SU-DHL-6 (cell line): ENCODE results near the gene OR51E2.

ENCODE experiments used
- H2AFZ ChIP-seq: fragments of 200-600 bp; sonication (generic); 2 replicates; pipeline ENCODE4 v1.6.1; 2014; ENCODE audit warnings: low read depth, mild to moderate bottlenecking, moderate library complexity, mixed read lengths, antibody characterized with exemption, low read length; ENCODE audit not compliant: severe bottlenecking
- H3F3A ChIP-seq: fragments of 200-600 bp; shearing (Covaris generic); 2 replicates; pipeline ENCODE4 v1.6.0; 2016; ENCODE audit warnings: antibody characterized with exemption, mild to moderate bottlenecking; ENCODE audit not compliant: insufficient read depth
- H3K27ac ChIP-seq: fragments of 200-600 bp; sonication (generic); 2 replicates; pipeline ENCODE4 v1.5.1; 2016; ENCODE audit warnings: low read depth, mild to moderate bottlenecking, low read length, moderate library complexity, mixed read lengths
- H3K27me3 ChIP-seq: fragments of 200-600 bp; sonication (generic), shearing (Covaris generic); 2 replicates; pipeline ENCODE4 v1.6.0; 2014; ENCODE audit warnings: mild to moderate bottlenecking, low read length
- H3K36me3 ChIP-seq: fragments of 200-600 bp; sonication (generic); 2 replicates; pipeline ENCODE4 v1.6.1; 2014; ENCODE audit warnings: mild to moderate bottlenecking, low read length, mixed read lengths
- H3K4me2 ChIP-seq: fragments of 300-600, 200-600 bp; shearing (Covaris generic), sonication (generic); 2 replicates; pipeline ENCODE4 v1.6.0; 2014; ENCODE audit warnings: low read length, low read depth, mild to moderate bottlenecking; ENCODE audit not compliant: poor library complexity, severe bottlenecking
- H3K4me3 ChIP-seq: fragments of 200-600 bp; sonication (generic); 2 replicates; pipeline ENCODE4 v1.5.1; 2014; ENCODE audit warnings: antibody characterized with exemption, low read length, mild to moderate bottlenecking, mixed read lengths; ENCODE audit not compliant: insufficient read depth, poor library complexity, severe bottlenecking
- H3K79me2 ChIP-seq: fragments of 200-600 bp; sonication (generic); 2 replicates; pipeline ENCODE4 v1.6.1; 2014; ENCODE audit warnings: mild to moderate bottlenecking, low read length, moderate library complexity; ENCODE audit not compliant: insufficient read depth
- H3K9ac ChIP-seq: fragments of 200-600 bp; sonication (generic); 2 replicates; pipeline ENCODE4 v1.7.0; 2014; ENCODE audit warnings: mild to moderate bottlenecking, low read length
- H3K9me2 ChIP-seq: fragments of 200-600 bp; sonication (generic); replicated peaks from 2 replicates; pipeline ENCODE4 v1.6.1; 2014; ENCODE audit warnings: low read length; ENCODE audit not compliant: insufficient read depth
- H3K9me3 ChIP-seq: fragments of 200-600 bp; sonication (generic); 2 replicates; pipeline ENCODE4 v1.6.1; 2014; ENCODE audit warnings: low read length, mixed read lengths; ENCODE audit not compliant: insufficient read depth
- H4K20me1 ChIP-seq: fragments of 200-600 bp; sonication (generic); 2 replicates; pipeline ENCODE4 v1.6.1; 2014; ENCODE audit warnings: low read depth, mild to moderate bottlenecking, antibody characterized with exemption, low read length, moderate library complexity, mixed read lengths
- EZH2phosphoT487 ChIP-seq: fragments of 200-600 bp; sonication (generic), shearing (Covaris generic); conservative IDR thresholded peaks from 2 replicates; pipeline ENCODE4 v1.6.1; 2018; ENCODE audit warnings: mild to moderate bottlenecking, antibody characterized with exemption, low read length, moderate library complexity, mixed read lengths
- TF ChIP-seq, protein P1 (sequence below): fragments of 200-600 bp; sonication (generic); IDR thresholded peaks from one replicate; pipeline ENCODE4 v1.5.1; 2017; ENCODE audit warnings: antibody characterized with exemption, mild to moderate bottlenecking, low read length, moderate library complexity; ENCODE audit not compliant: insufficient read depth, poor library complexity, severe bottlenecking

OR51E2 gene

DNA sequence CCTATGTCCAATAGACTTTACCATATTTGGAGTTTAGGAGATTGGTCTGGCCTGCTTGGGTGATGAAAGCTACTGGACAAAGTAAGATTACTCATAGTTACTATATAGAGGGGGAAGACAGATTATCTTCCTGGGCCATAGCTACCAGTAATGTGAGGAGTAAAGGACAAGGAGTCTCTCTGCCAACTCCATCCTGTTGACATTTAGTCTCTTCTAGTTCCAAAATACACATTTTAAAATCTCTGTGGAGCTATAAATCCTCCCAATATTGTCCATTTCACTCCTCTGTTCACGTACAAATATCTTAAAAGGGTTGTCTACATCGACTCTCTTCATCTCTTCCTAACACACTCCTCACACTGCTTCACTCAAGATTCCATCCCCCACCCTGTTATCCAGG lies 61.5 kb downstream of the OR51E2 start:
- H3K4me2 ChIP-seq, result no peak overlapping the region
- no peak overlapping the region for H2AFZ ChIP-seq
- no peaks in the 10 kb centered on the region for H3K36me3 ChIP-seq
- no peak overlapping the region for H3K4me3 ChIP-seq
- no peaks in the 10 kb centered on the region for H4K20me1 ChIP-seq
- no peaks in the 10 kb centered on the region for H3K79me2 ChIP-seq
- H3K9ac ChIP-seq, result no peak overlapping the region
- no peaks in the 10 kb centered on the region for H3K9me2 ChIP-seq
- no peaks in the 10 kb centered on the region for H3F3A ChIP-seq
- no peaks in the 10 kb centered on the region for H3K9me3 ChIP-seq
- no peak overlapping the region for H3K27ac ChIP-seq
- H3K27me3 ChIP-seq, result no peaks in the 10 kb centered on the region
- TF ChIP-seq, protein P1, sequence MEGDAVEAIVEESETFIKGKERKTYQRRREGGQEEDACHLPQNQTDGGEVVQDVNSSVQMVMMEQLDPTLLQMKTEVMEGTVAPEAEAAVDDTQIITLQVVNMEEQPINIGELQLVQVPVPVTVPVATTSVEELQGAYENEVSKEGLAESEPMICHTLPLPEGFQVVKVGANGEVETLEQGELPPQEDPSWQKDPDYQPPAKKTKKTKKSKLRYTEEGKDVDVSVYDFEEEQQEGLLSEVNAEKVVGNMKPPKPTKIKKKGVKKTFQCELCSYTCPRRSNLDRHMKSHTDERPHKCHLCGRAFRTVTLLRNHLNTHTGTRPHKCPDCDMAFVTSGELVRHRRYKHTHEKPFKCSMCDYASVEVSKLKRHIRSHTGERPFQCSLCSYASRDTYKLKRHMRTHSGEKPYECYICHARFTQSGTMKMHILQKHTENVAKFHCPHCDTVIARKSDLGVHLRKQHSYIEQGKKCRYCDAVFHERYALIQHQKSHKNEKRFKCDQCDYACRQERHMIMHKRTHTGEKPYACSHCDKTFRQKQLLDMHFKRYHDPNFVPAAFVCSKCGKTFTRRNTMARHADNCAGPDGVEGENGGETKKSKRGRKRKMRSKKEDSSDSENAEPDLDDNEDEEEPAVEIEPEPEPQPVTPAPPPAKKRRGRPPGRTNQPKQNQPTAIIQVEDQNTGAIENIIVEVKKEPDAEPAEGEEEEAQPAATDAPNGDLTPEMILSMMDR, result no peak
- TF ChIP-seq EZH2phosphoT487, result no peak
